K562 (cell line): ENCODE data around the gene TNFAIP6. TPM values are rescaled to one million over a fixed set of nuclear protein-coding genes. Genes with fewer than 3 reads are reported as not detected.
A peak's percentile ranks its signal among the peaks of the same experiment; 100 is the strongest.

Source experiments
- BDP1 ChIP-seq: IDR thresholded peaks from 3 replicates; pipeline ENCODE4 v1.6.1; 2011; ENCODE audit not compliant: insufficient read length, insufficient read depth
- ELF2 ChIP-seq: fragments of 250-450 bp; sonication (Bioruptor Pico); IDR thresholded peaks from 2 replicates; pipeline ENCODE4 v1.5.0; 2021; ENCODE audit warnings: mild to moderate bottlenecking
- FOXK1 ChIP-seq: sonication (generic); formaldehyde crosslinking; IDR thresholded peaks from 2 replicates; pipeline ENCODE4 v1.8.0; 2022; ENCODE audit warnings: missing genetic modification reagents, mild to moderate bottlenecking, borderline replicate concordance
- HDAC2 ChIP-seq: fragments of 450-650 bp; IDR thresholded peaks from 2 replicates; pipeline ENCODE4 v1.6.1; 2016; ENCODE audit warnings: mild to moderate bottlenecking
- HDGF ChIP-seq: fragments of 450-650 bp; IDR thresholded peaks from 2 replicates; pipeline ENCODE4 v1.6.1; 2016
- HNRNPH1 ChIP-seq: fragments of 200-400 bp; formaldehyde crosslinking; optimal IDR thresholded peaks from 2 replicates; pipeline ENCODE3; 2017; ENCODE audit warnings: low read depth, mild to moderate bottlenecking, low read length, moderate library complexity
- MCM3 ChIP-seq: fragments of 450-650 bp; IDR thresholded peaks from 2 replicates; pipeline ENCODE4 v1.6.1; 2016
- PHB2 ChIP-seq: fragments of 450-650 bp; IDR thresholded peaks from 2 replicates; pipeline ENCODE4 v1.6.1; 2017; ENCODE audit warnings: low read depth
- RNF2 ChIP-seq: sonication (generic); IDR thresholded peaks from 2 replicates; pipeline ENCODE4 v1.6.1; 2016
- SAFB ChIP-seq: fragments of 200-400 bp; formaldehyde crosslinking; IDR thresholded peaks from 2 replicates; pipeline ENCODE4 v1.6.1; 2017; ENCODE audit warnings: low read depth, low read length, borderline replicate concordance
- SMARCA5 ChIP-seq: fragments of 450-650 bp; IDR thresholded peaks from 2 replicates; pipeline ENCODE4 v1.6.1; 2016
- ZNF318 ChIP-seq, 2 experiments: fragments of 450-650 bp; IDR thresholded peaks; 2 replicates each; pipeline ENCODE4 v1.6.1; 2016; ENCODE audit warnings: mild to moderate bottlenecking in 2 of 2, borderline replicate concordance in 1 of 2, low read depth in 1 of 2, moderate library complexity in 1 of 2
- ZNF347 ChIP-seq: fragments of 450-650 bp; formaldehyde crosslinking; IDR thresholded peaks from 2 replicates; pipeline ENCODE4 v1.4.0; 2020; ENCODE audit warnings: low read depth, mild to moderate bottlenecking, moderate library complexity
- ZNF583 ChIP-seq: fragments of 250-450 bp; sonication (Bioruptor Pico); IDR thresholded peaks from 2 replicates; pipeline ENCODE4 v1.4.0; 2020
- ZNF589 ChIP-seq: fragments of 200-800 bp; sonication (Bioruptor generic); IDR thresholded peaks from 2 replicates; pipeline ENCODE4 v1.6.1; 2016; ENCODE audit warnings: low read depth, missing genetic modification characterization, missing compliant biosample characterization
- polyA plus RNA-seq, 8 experiments: library from polyadenylated mRNA; depleted of rRNA in 4 of 8; stranded (reverse) in 5 of 8; unstranded in 3 of 8; fragments of >200 nt; fragmentation: Nextera tagmentation in 2 of 8; fragmentation: Illumina TruSeq in 1 of 8; extraction: Ambion mirVana in 2 of 8; extraction: Trizol in 1 of 8; gene quantifications; 2 replicates each; pipeline versions ENCODE4 v1.2.1 to v1.2.3, GENCODE V29; 2011 to 2014; ENCODE audit warnings: inconsistent platforms in 1 of 8, missing spikeins in 1 of 8
- total RNA-seq, 7 experiments: library from RNA; depleted of rRNA in 6 of 7; stranded (reverse); fragments of >200 nt in 6 of 7; fragmentation: Illumina TruSeq in 2 of 7; extraction: Trizol in 2 of 7; gene quantifications; 2 replicates each; pipeline versions ENCODE4 v1.2.1 to v1.2.3, GENCODE V29; 2011 to 2021; ENCODE audit warnings: low replicate concordance in 1 of 7

The TNFAIP6 gene
- total and polyA plus RNA-seq, 9 of the 15 experiments (the other 6 are each of a cell fraction or from before 2014, with no cell fraction given) = 0.07 to 0.28 (median 0.08) TPM; not detected in 6

DNA sequence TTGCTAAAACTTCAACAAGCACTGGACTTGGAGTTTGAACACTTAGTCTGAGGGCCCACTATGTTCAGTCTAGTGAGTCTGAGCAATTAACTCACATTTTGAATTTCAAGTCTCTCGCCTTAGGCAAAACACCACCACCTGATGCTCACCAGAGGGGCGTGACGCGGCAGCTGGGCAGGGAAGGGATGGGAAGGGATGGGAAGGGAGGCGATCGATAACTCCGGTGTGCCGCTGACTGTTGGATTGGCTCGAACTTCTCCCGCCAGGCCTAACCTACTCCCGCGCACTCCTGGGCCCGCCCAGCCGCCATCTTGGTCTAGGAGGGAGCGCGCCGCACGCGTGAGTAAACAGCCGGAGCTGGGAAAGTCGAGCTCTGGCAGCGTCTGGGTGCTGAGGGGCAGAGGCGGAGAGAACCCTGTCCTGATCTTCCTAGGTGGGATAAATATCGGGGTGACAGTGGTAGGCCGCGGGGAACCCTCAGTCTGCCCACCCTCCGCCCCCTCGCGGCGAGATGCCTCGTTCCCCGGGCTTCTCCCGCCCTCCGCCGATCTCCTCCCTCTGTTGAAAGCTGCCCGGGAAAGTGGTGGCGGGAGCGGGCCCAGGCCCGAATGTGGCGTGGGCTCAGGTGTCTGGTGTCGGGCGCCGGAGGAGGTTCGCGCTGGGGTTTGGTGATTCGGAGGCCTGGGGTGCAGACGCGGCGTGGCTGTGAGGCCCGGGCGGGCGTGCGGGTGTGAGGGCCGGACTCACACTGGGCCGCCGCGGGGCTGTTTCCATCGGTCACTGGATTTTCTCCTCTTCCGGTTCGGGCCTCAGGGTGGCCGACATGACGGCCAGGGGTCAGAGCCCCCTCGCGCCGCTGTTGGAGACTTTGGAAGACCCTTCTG, 52.5 kb downstream of the TNFAIP6 start, which contains the start of gene RIF1 (continued):
- TF ChIP-seq ELF2 (CRISPR knock-in tag) (peak; percentile 44), FOXK1 (peak; percentile 84), PHB2 (0 out of 2 replicates have a peak, but pooled peaks have one; percentile 24), ZNF347 (CRISPR knock-in tag) (no peak), MCM3 (no peak), SAFB (no peak), ZNF318 (IDR thresholded peaks at IDR 0.05; ENCODE audit: borderline replicate concordance in 1 of 2, low read depth in 1 of 2) (no peak), HDGF (no peak), RNF2 (peak; percentile 67; the same call in 1 of the 2 replicates), HNRNPH1 (no peak), BDP1 (no peak), ZNF583 (CRISPR knock-in tag) (no peak), ZNF589 (CRISPR knock-in tag) (no peak), HDAC2 (peak; percentile 79), SMARCA5 (no peak)
